ENCODE results near the gene SLC44A5.
"Not testable (repeated sequence)": the region's sequence is repeated elsewhere in the genome, so short reads cannot be mapped to it uniquely, and the experiment has no call there.

SLC44A5 gene

GRCh38 chr1:75520862-75521475 lies 89.9 kb downstream of the SLC44A5 start:
- no peak for FAIRE-seq

- FAIRE-seq, result no peak
These were observed 91.1 kb downstream of the SLC44A5 start for GRCh38 chr1:75519651-75520427.

- no peak for FAIRE-seq
These were observed 92.2 kb downstream of the SLC44A5 start for GRCh38 chr1:75518686-75519085.

GRCh38 chr1:75514270-75514669 lies 96.6 kb downstream of the SLC44A5 start:
- FAIRE-seq, result no peak

GRCh38 chr1:75506976-75507375 lies 103.9 kb downstream of the SLC44A5 start:
- no peak for FAIRE-seq

- no peak for FAIRE-seq
These were observed 107.5 kb downstream of the SLC44A5 start for GRCh38 chr1:75503221-75503974.

GRCh38 chr1:75502776-75503175 lies 108.1 kb downstream of the SLC44A5 start:
- no peak for FAIRE-seq

GRCh38 chr1:75501577-75502295 lies 109.2 kb downstream of the SLC44A5 start:
- FAIRE-seq, result no peak

- no peak for FAIRE-seq
These were observed 118.9 kb downstream of the SLC44A5 start for GRCh38 chr1:75492011-75492410.

GRCh38 chr1:75487399-75487798 lies 123.5 kb downstream of the SLC44A5 start:
- FAIRE-seq, result no peak

GRCh38 chr1:75484789-75485188 lies 126.1 kb downstream of the SLC44A5 start:
- no peak for FAIRE-seq

- FAIRE-seq, result no peak
These were observed 128.0 kb downstream of the SLC44A5 start for GRCh38 chr1:75482951-75483350.

- not testable (repeated sequence) for FAIRE-seq
These were observed 134.4 kb downstream of the SLC44A5 start for GRCh38 chr1:75476486-75476885.

GRCh38 chr1:75475696-75476095 lies 135.2 kb downstream of the SLC44A5 start:
- no peak for FAIRE-seq

- FAIRE-seq, result no peak
These were observed 137.8 kb downstream of the SLC44A5 start for GRCh38 chr1:75472971-75473603.

GRCh38 chr1:75472089-75472970 lies 138.6 kb downstream of the SLC44A5 start:
- FAIRE-seq, result no peak

- FAIRE-seq, result no peak
These were observed 139.7 kb downstream of the SLC44A5 start for GRCh38 chr1:75471252-75471651.

- no peak for FAIRE-seq
These were observed 140.5 kb downstream of the SLC44A5 start for GRCh38 chr1:75470448-75470847.

GRCh38 chr1:75469586-75470173 lies 141.2 kb downstream of the SLC44A5 start:
- FAIRE-seq, result no peak

GRCh38 chr1:75461808-75462325 lies 149.0 kb downstream of the SLC44A5 start:
- FAIRE-seq, result no peak

- no peak for FAIRE-seq
These were observed 160.9 kb downstream of the SLC44A5 start for GRCh38 chr1:75449998-75450397.
